ENCODE data around the gene TTR.

Gene TTR

GRCh38 chr18:31591628-31592027, at the start of gene TTR:
TSS of gene TTR (plus strand) at chr18:31591877. CDS start at chr18:31591903, 26 bp downstream.
- no peak for DNase-seq

DNA sequence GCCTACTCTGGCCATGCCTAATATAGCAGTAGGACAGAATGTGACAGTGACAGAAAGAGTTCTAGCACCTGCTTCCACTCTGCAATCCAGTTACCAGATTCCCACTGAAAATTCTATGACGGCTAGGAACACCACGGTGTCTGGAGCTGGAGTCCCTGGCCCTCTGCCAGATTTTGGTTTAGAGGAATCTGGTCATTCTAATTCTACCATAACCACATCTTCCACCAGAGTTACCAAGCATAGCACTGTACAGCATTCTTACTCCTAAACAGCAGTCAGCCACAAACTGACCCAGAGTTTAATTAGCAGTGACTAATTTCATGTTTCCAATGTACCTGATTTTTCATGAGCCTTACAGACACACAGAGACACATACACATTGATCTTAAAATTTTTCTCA, 45.2 kb upstream of the TTR start:
- no peak for DNase-seq

DNA sequence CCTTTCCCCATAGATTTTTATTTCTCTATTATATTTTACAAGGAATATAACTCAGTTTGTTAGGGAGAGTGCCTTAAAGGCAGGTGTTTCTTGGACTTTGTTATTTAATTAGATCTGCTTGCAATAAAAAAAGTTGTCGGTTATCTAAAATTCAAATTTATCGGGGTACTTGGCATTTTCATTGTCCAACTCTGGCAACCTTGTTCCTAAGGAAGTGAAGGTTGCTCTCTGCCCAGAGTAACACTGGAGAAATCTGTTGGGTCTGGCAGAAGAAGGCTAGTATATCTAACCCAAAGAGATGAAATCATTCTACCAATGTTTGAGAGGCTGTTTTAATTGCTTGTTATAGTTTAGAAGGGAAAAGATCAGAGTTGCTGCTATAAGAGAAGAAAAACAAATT, 42.8 kb upstream of the TTR start:
- no peak for DNase-seq

- DNase-seq = no peak
Observed at GRCh38 chr18:31549416-31549815, 42.3 kb upstream of the TTR start.

DNA sequence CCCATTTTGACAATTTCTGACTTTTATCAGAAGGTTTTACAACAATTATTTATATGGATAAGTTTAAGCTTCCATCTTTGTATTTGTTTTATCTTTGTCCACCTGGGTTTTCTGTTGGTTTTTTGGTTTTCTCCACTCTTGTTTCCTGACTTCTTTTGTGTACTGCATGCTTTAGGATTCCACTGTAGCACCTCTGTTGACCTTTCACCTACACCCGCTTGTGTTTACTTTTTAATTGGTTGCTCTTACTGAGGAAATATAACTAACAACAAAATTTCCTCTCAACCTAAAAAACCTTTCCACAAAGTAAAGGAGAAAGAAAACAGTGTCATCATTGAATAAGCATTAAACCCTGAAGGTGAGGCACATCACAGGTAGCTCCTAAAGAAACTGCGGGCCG, 39.8 kb upstream of the TTR start:
- no peak for DNase-seq

- no peak for DNase-seq
Observed at GRCh38 chr18:31553800-31554199, 37.9 kb upstream of the TTR start.

DNA sequence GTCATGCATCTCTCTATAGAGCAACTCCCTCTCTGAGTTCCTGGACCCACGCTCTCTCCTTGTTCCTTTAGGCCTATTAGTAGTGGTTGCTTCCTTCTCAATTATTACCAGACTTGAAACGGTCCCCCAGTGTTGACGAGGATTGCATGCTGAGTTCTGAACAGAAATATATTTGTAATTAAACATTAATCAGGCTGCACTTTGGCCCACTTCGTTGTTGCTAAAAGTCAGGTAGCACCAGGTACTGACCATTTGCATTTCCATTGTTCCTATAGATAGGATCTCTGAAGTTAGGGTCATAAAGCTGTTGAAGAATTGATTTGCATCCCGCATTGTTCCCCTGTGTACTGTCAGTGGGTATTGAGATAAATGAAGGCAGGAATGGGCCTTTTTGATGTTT, 36.9 kb upstream of the TTR start:
- no peak for DNase-seq

GRCh38 chr18:31555971-31556747, 35.5 kb upstream of the TTR start:
- peak; percentile 58 for DNase-seq

- DNase-seq = no peak
Observed at GRCh38 chr18:31557446-31557845, 34.2 kb upstream of the TTR start.

DNA sequence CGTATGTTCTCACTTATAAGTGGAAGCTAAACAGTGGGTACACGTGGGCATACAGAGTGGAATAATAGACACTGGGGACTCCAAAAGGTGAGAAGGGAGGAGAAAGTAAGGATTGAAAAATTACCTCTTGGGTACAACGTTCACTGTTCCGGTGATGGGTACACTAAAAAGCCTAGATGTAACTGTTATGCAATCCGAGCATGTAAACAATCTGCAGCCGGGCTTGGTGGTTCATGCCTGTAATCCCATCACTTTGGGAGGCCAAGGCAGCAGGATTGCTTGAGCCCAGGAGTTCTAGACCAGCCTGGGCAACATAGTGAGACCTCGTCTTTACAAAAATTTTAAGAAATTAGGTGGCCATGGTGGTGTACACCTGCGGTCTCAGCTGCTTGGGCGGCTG, 33.1 kb upstream of the TTR start:
- no peak for DNase-seq

GRCh38 chr18:31562726-31563125, 29.0 kb upstream of the TTR start:
- no peak for DNase-seq

DNA sequence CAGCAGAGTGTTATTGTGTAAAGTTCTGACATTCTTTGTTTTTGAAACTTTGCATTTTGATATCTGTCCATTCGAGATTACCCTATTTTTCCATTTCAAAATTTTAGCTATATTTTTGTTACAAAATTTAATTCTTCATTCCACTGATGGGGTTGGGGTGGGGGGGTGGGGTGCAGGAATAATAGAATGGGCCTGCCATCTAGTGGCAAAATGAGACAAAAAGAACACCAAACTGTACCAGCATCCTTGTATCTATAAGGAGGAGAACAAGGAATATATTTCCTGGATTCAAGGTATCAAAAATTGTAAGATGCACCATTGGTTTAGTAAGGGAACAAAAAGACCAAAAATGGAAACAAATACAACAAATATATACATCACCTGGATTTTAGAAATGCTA, 27.9 kb upstream of the TTR start:
- DNase-seq = no peak

- no peak for DNase-seq
Observed at GRCh38 chr18:31565345-31565744, 26.3 kb upstream of the TTR start.

DNA sequence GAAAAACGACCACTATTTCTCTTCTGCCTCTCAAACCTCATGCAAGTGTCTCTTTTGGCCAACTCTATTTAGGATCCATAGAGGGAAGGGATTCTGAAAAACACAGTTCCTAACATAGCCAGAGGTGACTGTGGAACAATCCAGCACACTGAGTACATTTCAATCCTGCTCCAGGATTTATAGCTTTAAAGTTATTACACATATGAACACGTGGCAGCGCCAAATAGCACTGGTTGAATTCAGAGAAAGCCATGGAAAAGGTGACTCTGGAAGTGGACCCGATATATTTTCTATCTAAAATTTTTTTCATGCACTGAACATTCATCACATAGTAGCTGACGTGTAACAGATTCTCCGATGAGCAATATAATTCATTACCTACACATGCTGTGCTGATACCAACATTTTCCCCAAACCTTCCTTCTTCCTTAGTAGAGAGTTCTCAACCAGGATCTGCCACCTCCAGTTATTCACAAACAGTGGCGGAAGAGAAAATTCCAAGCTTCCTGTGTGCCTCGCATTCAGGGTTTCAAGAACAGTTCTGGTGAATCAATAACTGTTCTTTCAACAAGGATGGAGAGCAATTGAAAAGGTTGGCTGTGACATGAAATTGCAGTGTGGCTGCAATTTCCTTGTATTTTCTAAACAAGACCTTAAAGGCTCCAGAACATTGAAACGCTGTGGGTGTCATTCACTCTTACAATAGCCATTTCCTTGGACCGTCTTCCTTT, 25.7 kb upstream of the TTR start:
- no peak for DNase-seq

GRCh38 chr18:31566576-31567306, 24.9 kb upstream of the TTR start:
- no peak for DNase-seq

- DNase-seq = no peak
Observed at GRCh38 chr18:31572368-31572767, 19.3 kb upstream of the TTR start.

GRCh38 chr18:31573051-31573450, 18.6 kb upstream of the TTR start:
- DNase-seq = no peak

GRCh38 chr18:31574359-31574758, 17.3 kb upstream of the TTR start:
- DNase-seq = no peak

DNA sequence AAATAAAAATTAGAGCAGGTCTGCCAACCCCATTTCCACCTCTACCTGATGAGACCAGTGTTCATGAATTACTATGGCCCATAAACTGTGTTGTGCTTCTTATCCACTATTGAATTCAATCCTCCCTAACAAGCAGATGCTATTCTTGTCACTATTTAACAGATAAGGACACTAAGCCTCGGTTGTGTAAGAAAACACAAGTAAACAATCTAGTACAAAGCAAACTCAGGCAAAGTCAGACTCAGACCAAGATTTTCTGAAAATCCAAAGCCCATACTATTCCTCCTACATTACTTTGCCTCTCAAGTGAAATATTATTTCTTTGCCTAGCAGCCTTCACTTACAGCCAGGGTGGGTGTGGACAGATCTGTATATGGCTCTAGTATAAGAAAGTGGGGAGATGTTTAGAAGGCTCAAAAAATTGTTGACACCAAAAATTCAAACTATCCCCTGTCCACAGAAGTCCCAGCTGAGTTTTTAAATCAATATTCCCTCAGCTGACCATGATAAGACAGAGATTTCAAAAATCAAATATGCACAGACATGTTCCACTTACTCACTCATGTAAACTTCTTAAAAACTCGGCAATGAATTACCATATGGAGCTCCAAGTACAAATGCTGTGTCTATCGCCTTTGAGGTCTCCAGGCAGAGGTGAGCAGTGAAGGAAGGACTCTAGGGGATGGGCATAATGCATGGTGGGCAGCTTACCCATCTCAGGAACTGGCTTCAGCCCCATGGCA, 16.0 kb upstream of the TTR start:
- no peak for DNase-seq

DNA sequence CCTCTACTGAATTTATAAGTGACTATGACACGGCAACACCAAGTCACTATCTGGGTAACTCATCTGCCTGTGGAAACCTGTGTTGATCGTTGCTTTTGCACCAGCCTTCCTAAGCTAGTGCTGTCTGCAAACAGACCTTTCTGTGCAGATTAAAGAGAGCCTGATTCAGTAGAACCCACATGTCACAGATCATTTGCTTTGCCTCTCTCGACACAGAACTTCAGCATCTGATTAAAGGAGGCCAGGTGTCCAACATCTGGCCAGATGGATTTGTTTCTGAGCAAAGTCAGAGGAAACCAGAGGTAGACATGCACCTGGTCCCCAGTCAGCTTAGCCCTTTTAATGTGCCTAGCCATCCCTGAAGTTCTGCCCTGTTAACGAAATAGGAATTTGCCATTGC, 15.0 kb upstream of the TTR start:
- DNase-seq = no peak

GRCh38 chr18:31577195-31577594, 14.5 kb upstream of the TTR start:
- DNase-seq = no peak

DNA sequence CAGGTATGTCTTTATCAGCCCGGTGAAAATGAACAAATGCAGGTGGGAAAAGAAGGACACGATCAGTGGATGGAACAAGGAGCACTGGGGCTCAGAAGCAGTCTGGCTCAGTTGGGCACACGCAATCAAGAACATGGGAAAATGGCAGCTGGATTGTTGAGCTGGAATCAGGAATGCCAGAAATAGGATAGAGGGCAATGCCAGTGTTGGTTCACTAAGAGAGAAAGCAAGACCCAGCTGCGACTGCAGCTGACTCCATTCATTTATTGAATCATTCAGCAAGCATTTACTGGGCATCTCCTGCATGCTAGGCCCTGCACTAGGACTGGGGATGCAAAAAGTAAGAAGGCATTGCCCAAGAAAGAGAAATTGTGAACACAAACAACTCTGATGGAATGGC, 13.6 kb upstream of the TTR start:
- DNase-seq = no peak

DNA sequence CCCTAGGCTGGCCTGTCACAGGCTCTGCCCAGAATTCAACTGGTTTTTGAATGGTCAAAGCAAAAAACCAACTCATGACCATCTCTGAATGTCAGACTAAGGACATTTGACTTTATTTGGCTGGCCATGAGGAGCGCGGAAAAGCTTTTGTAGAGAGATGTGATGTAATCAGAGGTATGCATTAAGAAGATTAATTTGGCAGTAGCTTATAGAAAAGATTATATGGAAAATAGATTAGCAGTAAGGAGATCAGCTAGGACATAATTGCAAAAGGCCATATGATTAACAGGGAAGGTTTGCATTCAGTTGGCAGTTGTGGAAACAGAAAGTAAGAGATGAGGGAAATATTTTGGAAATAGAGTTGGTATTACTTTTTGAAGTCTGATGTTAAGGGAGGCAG, 12.3 kb upstream of the TTR start:
- DNase-seq = no peak

Data from CD4-positive, alpha-beta T cell treated with Interleukin-21 for 1 hour (primary cell).